HG02970 (cell line): ENCODE measurements around the gene WNT7B.

Experiments
- ATAC-seq: cut with Tn5 transposase; IDR thresholded peaks from one replicate; pipeline ENCODE4 v1.9.1; 2021; ENCODE audit warnings: mild to moderate bottlenecking, moderate library complexity, moderate number of reproducible peaks; ENCODE audit not compliant: unreplicated experiment, low FRiP score

The WNT7B gene

DNA sequence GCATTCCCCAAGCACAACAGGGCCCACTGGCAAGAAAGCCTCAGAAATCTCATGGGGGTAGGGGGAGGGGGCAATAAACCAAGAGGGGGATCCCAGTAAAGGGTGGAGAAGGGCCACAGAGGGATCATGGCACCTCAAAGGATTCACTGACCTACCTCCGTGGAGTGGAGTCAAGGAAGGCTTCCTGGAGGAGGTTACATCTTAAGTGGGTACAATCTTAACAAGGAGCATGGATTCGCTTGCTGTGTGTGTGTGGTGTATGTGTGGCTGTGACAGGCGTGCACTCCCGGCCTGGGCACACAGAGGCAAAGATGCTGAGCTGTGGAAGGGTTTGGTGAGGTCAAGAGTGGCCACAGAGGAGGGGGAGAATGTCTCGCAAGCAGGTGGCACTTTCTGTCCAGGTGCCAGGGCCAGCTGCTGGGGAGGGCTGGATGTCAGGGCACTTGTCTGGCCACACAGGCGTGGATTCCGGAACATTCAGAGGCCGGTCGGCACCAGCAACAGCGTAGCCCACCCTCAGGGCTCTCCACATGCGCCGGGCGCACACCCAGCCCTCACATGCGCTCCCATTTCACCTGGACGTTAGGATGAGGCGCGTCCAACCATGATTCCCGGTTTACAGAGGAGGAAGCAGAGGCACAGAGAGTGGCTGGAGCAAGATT, 43.3 kb downstream of the WNT7B start:
- ATAC-seq: no peak

DNA sequence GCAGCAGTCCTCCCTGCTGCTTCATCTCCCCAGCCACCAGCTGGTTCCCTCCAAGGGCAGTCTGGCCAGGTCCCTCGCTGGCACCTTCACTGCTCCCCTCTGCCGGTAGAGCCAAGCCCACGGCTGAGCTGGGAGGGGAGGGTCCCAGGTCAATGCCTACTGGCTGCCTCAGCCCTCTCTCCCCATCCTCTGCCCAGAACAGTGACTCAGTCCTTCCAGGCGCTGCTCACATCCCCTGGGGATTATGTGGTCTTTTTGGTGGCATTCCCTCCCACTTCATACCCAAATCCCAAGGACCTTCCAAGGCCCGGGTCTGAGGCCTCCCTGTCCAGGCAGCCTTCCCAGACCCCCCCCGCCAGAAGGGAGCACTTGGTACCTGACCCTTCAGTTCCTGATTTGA, 44.9 kb downstream of the WNT7B start:
- no peak for ATAC-seq

DNA sequence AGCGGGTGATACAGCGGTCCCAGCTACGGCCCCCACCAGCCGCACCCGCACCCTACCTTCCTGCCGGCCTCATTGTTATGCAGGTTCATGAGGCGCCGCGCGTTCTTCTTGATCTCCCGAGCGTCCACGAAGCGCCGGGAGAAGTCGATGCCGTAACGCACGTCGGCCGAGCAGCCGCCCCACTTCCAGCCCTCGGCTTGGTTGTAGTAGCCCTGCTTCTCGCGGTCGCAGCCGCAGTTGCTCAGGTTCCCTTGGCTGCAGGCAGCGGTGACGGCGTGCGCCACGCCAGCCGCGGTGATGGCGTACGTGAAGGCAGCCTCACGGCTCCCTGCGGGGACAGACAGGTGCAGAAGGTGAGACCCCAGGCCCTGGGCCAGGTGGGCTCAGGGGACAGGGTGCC, 45.9 kb downstream of the WNT7B start:
- ATAC-seq: no peak

DNA sequence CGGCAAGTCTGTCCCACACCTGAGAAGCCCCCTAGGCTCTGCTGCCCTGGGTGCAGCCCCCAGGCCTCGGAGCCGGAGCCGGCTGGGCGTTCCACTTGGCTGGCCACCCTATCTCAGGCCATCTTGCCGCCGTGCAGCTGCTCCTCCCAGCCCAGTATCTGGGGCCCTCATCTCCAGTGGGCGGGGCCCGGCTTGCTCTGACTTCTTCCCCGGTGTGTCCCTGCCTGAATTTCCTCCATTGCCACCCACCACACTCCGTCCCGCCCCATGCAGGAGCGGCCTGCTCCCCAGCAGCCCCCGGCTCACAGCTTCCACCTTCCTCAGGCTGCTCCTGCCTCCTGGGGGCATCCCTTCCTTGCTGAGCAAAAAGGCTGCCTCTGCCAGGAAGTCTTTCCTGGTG, 46.6 kb downstream of the WNT7B start:
- ATAC-seq: no peak

DNA sequence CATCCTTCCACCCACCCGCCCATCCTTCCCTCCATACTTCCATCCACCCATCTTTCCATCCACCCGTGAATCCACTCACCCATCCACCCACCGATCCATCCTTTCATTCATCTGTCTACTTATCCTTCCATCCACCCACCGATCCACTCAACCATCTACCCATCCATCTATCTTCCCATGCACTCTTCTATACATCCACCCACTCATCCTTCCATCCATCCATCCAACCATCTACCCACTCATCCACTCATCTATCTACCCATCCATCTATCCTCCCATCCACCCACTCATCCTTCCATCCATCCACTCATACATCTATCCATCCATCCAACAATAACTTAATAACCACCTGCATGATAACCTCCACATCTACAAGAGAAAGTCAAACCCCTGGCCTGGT, 47.3 kb downstream of the WNT7B start:
- ATAC-seq: no peak

DNA sequence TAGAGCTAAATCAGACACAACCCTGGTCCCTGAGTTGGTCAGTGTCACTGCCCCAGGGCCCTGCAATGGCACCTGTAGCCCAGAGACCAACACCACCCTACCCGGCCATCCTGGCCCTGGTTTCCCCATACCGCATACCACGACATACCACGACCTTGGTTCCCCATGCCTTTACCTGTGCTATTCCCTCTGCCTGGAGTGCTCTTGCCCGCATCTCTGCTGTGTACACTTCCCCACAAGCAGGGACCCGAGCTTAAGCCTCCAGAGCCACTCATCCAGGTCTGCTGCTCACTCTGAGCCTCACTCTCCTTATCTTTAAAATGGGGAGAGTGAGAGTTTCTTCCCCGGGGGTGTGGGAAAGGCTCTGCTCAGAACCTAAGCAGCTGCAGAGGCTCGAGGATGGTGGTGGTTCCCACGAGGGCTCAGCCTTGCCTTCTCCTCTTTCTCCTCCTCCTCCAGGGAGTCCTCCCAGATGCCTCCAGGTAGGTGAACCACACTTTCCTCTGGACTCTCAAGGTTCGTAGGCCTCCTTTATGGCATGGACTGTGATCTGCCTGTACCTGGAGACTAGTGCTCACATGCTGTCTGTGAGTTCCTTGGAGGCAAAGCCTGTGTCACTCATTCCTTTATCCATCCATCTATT, 48.1 kb downstream of the WNT7B start:
- no peak for ATAC-seq

DNA sequence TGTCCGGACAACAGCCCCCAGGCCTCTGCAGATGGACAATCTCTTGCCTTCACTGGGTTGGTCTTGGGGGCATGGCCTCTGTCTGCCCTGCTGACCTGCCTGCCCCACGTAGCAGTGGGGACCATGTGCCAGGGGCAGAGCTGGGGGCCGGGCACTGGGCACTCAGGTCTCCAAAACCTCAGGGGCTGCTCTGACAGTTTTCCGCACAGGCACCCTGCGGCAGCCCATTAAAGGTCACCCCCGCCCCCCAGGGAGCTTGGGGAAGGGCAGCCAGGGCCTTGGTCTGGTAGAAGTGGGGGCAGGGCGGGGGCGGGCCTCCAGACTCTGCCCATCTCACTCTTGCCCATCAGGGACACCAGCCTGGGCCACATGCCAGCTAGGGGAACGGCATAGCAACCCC, 49.9 kb downstream of the WNT7B start:
- ATAC-seq: no peak

DNA sequence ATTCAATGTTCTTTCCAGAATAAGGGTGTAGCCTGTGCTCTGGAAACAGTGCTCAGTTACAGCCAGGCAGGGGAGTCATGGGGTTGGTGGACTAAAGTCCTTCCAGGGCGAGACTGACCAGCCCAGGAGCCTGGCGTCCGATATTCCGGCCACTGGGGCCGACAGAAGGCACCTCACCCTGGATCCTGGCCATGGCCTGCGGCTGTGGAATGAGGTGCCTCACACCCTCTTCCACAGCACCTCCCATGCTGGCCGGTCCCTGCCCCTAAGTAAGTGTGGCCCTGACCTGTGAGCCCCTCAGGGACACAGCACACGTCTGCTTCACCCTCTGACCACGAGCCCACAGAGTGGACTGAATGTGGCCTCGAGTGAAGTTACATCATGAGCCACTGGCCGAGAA, 50.5 kb downstream of the WNT7B start:
- ATAC-seq: no peak

DNA sequence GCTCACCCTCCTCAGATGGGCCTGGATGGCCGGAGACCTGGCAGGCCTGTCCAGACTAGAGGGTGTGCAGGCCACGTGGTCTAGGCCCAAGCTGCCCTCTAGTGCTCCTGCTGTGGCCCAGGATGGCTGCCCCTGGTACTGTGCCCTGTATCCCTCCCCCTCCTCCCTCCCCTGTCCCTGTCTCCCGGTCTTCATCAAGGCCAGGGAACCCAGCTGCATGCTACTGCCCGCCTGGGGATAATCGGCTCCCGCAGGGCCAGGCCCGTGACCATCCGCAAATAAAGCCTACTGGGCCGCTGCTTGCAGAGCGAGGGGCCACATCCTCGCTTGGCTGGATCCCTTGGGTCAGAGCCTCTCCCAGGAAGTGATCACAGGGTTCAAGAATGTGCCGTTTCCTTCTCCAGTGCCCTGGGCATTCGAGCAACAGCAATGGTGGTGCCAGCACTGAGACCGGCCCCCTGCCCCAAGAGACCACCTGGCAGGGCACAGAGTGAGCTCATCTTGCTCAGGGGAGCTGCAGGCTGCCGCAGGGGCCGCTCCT, 51.1 kb downstream of the WNT7B start:
- no peak for ATAC-seq

DNA sequence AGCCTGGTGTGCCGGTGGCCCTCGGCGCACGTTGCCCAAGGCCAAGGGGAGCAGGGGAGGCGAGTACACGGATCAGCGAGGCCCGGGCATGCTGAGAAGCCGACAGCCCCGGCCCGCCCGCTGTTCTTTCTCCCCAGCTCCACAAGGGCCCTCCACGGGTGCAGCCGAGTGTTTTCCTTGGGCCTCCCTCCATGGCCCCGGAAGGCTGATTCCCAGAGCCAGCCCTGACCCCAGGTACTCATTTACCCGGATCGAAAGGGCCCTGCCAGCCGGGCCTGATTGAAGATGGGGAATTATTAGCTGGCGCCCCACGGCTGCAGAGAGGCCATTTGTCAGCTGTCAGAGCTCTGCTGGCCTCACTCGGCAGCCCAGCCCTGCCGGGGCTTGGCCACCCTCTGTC, 53.1 kb downstream of the WNT7B start:
- no peak for ATAC-seq

DNA sequence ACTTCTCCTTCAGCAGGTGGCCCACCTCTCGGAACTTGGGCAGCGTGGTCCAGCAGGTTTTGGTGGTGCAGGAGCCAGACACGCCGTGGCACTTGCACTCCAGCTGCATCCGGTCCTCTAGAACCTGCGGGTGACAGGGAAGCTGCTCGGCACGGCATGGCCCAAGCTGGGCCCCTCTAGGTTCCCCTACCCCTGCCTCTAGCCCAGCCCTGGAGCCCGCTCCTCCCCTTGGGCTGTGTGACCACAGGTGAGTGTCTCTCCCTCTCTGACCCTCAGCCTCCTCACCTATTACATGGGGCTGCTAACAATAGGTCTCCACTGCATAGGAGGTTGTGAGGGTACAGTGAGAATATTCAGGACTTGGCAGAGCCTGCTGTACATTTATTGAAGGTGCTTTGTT, 53.8 kb downstream of the WNT7B start:
- ATAC-seq: no peak

DNA sequence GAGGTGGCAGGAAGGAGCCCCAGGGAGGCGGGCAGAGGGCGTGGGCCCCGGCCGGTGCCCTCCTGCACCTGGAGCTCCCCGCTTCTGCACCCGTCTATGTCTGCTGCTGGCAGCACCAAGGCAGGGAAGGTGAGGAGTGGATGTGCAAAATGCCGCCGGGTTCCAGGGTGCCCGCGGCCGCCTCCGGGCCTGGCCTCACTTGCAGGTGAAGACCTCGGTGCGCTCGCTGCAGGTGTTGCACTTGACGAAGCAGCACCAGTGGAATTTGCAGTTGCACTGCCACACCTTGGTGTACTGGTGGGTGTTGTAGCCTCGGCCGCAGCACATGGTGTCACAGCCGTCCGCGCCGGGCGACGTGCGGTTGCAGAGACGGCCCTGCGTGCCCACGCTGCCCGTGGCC, 54.3 kb downstream of the WNT7B start:
- ATAC-seq: no peak

DNA sequence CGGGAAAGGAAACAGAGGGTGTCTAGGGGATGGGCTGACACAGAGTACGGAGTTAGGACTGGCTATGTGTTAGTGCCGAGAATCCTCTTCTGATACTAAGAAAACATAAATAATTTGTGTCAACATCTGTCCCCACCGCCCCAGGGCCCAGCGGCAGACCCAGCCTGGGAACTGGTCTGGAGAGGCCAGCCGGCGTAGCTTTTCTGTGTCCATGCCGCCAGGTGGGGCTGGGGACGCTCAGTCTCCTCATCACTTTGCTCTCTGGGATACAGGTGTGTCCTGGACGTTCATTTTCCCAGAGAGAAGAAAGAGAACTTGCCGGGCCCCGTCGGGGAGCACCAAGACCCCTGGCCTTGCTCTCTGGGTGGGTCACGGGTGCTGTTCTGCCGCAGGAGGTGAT, 54.7 kb downstream of the WNT7B start:
- no peak for ATAC-seq

DNA sequence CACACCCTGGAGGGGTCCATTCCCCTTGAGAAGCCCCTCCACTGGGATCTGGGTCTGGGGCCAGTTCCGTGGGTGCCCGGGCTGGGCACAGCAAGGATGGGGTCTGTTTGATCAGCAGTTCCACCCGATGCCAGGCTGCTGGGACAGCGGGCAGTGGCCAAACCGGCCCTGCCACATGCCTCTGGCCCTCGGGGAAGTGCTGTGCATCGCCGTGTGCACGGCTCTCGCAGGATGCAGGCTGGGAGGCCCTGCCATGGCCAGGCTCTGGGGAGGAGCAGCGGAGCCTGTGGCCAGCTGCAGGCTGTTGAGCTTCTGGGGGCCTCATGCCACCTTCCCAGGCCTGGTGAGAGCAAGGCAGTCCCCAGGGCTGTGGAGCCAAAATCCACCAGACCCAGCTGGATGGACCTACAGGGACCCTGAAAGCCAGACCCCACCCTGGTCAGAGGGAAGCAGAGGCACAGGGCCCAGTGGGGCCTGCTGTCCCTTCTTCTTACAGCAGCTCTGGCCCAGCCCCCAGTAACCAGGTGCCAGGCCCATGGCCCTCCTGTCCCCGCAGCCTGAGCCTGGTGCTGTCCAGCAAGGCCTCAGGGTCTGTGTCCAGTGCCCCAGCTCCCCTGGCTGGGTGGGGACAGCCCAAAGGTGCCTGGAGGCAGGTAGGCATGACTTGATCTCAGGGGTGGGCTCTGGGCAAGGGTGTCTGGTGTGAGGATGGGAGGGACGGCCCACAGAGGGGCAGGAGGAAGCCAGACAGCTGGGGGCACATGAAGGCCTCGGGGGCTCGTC, 57.3 kb downstream of the WNT7B start:
- no peak for ATAC-seq

DNA sequence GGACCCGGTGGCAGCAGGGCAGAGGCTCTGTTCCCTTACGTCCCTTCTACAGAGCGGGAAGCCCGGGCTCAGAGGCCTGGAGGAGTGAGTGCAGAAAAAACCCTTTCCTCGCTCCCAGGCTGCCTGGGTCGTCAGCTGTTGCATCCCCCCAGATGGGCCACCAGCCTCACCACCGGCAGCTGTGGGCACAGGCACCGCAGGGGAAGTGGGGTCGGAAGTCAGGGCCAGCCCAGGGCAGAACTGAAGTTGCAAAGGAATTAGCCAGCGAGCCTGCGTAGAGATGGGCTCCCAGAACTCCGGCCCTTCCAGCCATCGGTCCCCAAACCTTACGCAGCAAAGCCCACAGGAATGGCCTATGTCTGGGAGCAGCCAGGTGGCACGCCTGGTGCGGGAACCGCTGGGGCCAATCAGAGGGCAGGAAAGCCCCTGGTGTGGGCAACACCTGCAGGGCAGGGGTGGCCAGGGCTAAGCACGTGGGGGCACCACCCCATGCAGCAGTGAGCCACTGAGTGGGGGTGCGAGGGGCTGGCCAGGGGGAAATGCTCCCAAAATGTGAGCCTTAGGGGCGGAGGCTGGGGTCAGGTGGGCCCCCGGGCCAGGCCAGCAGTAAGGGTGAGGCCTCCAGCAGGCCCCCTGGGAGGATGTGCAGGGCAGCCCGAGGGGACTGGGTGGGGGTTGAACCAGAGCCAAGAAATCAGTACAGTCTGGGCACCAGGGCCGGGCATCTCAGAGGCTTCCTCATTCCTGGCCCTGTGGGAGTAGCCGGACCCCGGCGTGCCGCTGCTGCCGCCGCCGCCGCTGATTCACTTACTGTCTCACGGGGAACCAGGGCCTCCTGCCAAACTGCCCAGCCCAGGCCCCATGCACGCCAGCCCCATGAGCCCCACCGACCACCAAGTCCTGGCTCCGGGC, 58.2 kb downstream of the WNT7B start:
- no peak for ATAC-seq

DNA sequence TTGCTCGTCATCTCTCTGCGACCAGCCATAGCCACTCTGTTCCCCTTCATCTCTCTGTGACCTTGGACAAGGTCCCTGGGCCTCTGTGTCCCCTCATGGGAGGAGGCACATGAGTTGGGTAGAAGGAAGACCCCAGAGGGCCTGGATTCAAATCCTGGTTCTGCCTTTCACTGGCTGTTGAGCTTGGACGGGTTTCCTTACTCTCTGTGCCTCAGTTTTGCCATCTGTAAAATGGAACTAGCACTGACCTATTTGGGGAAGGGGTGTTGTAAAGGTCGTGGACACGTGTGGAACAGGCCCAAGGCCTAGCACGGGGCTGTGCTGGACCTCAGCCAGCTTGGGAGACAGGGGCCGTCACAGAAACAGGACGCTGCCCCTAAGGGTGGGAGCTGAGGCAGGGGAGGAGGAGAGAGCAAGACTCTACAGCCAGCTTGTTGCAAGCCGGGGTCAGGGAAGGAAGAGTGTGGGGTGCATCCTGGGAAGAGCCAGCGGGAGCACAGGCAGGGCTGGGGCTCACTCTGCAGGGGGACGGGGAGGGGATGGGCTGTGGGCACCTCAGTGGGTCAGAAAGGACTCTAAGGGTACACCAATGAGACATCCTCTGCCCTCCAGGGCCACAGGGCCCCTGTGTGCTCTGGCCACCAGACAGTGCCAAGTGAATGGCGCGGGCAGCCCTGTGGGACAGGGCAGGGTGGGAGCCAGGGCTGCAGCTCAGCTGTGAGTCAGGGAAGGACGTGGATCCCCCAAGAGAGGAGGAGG, 59.1 kb downstream of the WNT7B start:
- ATAC-seq: no peak

DNA sequence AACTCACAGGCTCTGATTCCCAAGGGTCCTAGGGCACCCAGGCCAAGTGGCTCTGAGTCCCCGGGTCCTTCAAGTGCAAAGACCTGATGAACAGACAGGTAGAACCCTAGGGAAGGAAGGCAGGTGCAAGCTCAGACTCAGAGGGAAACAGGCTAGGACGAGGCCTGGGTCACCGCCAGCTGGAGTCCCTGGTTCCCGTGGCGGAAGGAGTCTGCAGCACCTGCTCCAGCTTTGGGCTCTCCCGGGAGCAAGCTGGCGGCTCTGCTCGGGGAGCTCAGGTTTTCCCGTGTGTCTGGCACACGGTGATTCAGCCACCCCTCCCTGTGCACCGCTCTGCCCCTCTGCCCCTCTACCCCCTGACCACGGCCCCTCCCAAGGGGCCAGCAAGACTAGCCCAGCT, 59.8 kb downstream of the WNT7B start:
- no peak for ATAC-seq

DNA sequence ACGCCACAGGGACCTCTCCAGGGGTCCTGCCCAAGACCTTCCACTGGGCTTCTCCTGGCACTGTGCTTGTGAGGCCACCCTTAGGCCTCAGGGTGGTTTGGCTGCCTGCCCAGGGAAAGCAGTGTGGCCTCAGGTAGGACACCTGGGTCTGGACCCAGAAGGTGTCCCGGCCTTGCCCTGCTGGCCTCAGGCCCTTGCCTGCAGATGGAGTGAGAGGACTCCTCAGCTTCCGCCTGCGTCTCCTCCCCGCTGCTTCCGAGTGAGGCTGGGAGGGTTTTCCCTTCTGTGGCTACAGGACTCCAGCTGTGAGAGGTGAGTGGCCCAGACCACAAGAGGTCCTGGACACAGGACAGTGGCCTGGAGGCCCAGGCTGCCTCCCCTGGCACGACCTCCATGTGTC, 60.4 kb downstream of the WNT7B start:
- ATAC-seq: no peak

DNA sequence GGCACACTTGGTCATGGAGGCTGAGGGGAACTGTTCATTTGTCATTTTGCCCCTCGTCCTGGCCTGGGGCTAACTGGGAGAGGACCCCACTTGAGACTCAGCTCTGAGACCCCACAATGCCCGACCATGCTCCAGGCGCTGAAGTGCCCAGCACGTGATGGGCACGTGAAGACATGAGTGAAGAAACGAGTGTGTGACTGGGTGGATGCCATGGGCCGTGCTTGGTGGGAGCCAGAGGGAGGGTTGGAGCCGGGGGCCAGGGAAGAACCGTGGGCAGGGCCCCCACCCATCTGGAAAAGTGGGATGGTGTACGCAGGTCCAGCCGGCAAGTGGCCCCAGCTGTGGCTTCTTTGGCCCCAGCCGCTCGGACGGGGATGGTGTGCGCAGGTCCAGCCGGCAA, 61.1 kb downstream of the WNT7B start:
- ATAC-seq: no peak

DNA sequence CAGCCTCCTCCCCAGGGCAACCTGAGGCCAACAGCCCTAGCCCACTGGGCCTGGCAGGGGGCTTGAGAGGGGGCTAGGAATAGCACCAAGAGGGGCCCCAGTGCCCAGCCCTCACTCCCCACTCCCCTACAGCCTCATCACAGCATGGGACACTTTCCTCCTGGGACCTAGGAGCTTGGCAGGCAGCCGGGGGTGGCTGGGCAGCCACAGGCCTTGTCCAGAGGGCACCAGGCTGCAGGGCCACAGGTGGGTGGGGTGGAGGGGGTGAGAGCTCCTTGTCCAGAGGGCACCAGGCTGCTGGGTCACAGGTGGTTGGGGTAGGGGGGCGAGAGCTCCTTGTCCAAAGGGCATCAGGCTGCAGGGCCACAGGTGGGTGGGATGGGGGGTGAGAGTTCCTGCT, 61.8 kb downstream of the WNT7B start:
- ATAC-seq: no peak
